AG09309 (cell line): ENCODE measurements around the gene CECR2.

Experiments
- DNase-seq: peaks from one replicate; pipeline ENCODE4 v3.0.0-alpha.2; 2010; ENCODE audit warnings: low read depth
- H3K4me3 ChIP-seq: 2 replicates; pipeline ENCODE4 v1.5.1; 2011; ENCODE audit warnings: mild to moderate bottlenecking, low read depth, low read length, moderate library complexity; ENCODE audit not compliant: control insufficient read depth
- CTCF ChIP-seq: IDR thresholded peaks from 2 replicates; pipeline ENCODE4 v1.5.1; 2011; ENCODE audit warnings: mild to moderate bottlenecking, low read depth, low read length, inconsistent platforms; ENCODE audit not compliant: insufficient read depth, control insufficient read depth; ENCODE audit errors: missing control alignments

CECR2 gene

GRCh38 chr22:17548010-17548755, 178.9 kb downstream of the CECR2 start:
- TF ChIP-seq CTCF, result no peak
- no peak overlapping the region for H3K4me3 ChIP-seq
- DNase-seq, result no peak

GRCh38 chr22:17548756-17549035, 179.4 kb downstream of the CECR2 start:
- no peak overlapping the region for H3K4me3 ChIP-seq
- TF ChIP-seq CTCF, result no peak
- no peak for DNase-seq

GRCh38 chr22:17549183-17549582, 179.9 kb downstream of the CECR2 start:
- DNase-seq, result no peak
- H3K4me3 ChIP-seq, result no peak overlapping the region
- TF ChIP-seq CTCF, result no peak

GRCh38 chr22:17549655-17550054, 180.4 kb downstream of the CECR2 start:
- H3K4me3 ChIP-seq, result no peak overlapping the region
- no peak for TF ChIP-seq CTCF
- DNase-seq, result no peak

GRCh38 chr22:17552737-17553136, 183.5 kb downstream of the CECR2 start:
- DNase-seq, result no peak
- no peak for TF ChIP-seq CTCF
- H3K4me3 ChIP-seq, result no peak overlapping the region

- DNase-seq, result no peak
- no peak for TF ChIP-seq CTCF
- no peak overlapping the region for H3K4me3 ChIP-seq
Observed at GRCh38 chr22:17554814-17555213, 185.6 kb downstream of the CECR2 start.

- DNase-seq, result no peak
- H3K4me3 ChIP-seq, result no peak overlapping the region
- TF ChIP-seq CTCF, result no peak
Observed at GRCh38 chr22:17559188-17559587, 189.9 kb downstream of the CECR2 start.
